ENCODE results near the gene DGKB. TPM values are rescaled to one million over a fixed set of nuclear protein-coding genes. Genes with fewer than 3 reads are reported as not detected.

Gene DGKB
- total and polyA plus RNA-seq, 2 of the 8 experiments (the other 6 are each of a cell fraction or from before 2014, with no cell fraction given): 1.9 to 2.6 TPM

- TF ChIP-seq, protein P1, sequence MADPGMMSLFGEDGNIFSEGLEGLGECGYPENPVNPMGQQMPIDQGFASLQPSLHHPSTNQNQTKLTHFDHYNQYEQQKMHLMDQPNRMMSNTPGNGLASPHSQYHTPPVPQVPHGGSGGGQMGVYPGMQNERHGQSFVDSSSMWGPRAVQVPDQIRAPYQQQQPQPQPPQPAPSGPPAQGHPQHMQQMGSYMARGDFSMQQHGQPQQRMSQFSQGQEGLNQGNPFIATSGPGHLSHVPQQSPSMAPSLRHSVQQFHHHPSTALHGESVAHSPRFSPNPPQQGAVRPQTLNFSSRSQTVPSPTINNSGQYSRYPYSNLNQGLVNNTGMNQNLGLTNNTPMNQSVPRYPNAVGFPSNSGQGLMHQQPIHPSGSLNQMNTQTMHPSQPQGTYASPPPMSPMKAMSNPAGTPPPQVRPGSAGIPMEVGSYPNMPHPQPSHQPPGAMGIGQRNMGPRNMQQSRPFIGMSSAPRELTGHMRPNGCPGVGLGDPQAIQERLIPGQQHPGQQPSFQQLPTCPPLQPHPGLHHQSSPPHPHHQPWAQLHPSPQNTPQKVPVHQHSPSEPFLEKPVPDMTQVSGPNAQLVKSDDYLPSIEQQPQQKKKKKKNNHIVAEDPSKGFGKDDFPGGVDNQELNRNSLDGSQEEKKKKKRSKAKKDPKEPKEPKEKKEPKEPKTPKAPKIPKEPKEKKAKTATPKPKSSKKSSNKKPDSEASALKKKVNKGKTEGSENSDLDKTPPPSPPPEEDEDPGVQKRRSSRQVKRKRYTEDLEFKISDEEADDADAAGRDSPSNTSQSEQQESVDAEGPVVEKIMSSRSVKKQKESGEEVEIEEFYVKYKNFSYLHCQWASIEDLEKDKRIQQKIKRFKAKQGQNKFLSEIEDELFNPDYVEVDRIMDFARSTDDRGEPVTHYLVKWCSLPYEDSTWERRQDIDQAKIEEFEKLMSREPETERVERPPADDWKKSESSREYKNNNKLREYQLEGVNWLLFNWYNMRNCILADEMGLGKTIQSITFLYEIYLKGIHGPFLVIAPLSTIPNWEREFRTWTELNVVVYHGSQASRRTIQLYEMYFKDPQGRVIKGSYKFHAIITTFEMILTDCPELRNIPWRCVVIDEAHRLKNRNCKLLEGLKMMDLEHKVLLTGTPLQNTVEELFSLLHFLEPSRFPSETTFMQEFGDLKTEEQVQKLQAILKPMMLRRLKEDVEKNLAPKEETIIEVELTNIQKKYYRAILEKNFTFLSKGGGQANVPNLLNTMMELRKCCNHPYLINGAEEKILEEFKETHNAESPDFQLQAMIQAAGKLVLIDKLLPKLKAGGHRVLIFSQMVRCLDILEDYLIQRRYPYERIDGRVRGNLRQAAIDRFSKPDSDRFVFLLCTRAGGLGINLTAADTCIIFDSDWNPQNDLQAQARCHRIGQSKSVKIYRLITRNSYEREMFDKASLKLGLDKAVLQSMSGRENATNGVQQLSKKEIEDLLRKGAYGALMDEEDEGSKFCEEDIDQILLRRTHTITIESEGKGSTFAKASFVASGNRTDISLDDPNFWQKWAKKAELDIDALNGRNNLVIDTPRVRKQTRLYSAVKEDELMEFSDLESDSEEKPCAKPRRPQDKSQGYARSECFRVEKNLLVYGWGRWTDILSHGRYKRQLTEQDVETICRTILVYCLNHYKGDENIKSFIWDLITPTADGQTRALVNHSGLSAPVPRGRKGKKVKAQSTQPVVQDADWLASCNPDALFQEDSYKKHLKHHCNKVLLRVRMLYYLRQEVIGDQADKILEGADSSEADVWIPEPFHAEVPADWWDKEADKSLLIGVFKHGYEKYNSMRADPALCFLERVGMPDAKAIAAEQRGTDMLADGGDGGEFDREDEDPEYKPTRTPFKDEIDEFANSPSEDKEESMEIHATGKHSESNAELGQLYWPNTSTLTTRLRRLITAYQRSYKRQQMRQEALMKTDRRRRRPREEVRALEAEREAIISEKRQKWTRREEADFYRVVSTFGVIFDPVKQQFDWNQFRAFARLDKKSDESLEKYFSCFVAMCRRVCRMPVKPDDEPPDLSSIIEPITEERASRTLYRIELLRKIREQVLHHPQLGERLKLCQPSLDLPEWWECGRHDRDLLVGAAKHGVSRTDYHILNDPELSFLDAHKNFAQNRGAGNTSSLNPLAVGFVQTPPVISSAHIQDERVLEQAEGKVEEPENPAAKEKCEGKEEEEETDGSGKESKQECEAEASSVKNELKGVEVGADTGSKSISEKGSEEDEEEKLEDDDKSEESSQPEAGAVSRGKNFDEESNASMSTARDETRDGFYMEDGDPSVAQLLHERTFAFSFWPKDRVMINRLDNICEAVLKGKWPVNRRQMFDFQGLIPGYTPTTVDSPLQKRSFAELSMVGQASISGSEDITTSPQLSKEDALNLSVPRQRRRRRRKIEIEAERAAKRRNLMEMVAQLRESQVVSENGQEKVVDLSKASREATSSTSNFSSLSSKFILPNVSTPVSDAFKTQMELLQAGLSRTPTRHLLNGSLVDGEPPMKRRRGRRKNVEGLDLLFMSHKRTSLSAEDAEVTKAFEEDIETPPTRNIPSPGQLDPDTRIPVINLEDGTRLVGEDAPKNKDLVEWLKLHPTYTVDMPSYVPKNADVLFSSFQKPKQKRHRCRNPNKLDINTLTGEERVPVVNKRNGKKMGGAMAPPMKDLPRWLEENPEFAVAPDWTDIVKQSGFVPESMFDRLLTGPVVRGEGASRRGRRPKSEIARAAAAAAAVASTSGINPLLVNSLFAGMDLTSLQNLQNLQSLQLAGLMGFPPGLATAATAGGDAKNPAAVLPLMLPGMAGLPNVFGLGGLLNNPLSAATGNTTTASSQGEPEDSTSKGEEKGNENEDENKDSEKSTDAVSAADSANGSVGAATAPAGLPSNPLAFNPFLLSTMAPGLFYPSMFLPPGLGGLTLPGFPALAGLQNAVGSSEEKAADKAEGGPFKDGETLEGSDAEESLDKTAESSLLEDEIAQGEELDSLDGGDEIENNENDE (IDR thresholded peaks at IDR 0.05; ENCODE audit: insufficient replicate concordance, low read length): no peak
- no peak for TF ChIP-seq ATF3 (IDR thresholded peaks at IDR 0.05; ENCODE audit: insufficient read depth, low read depth, low read length)
- no peak for TF ChIP-seq BCL11A (IDR thresholded peaks at IDR 0.05; ENCODE audit: low read depth in 2 of 2, low read length in 2 of 2)
- TF ChIP-seq NRF1 (IDR thresholded peaks at IDR 0.05; ENCODE audit: low read depth, low read length): no peak
These were observed 60.0 kb downstream of the DGKB start (continued) for GRCh38 chr7:14842523-14842922.

Measured in H1 (cell line).